NCI-H1694 (cell line): ENCODE results near the gene CLCNKB.
"Not testable (repeated sequence)": the region's sequence is repeated elsewhere in the genome, so short reads cannot be mapped to it uniquely, and the experiment has no call there.

Experiments
- DNase-seq: peaks from one replicate; lab custom pipeline; 2025; lab: John Stamatoyannopoulos, UW

CLCNKB gene

DNA sequence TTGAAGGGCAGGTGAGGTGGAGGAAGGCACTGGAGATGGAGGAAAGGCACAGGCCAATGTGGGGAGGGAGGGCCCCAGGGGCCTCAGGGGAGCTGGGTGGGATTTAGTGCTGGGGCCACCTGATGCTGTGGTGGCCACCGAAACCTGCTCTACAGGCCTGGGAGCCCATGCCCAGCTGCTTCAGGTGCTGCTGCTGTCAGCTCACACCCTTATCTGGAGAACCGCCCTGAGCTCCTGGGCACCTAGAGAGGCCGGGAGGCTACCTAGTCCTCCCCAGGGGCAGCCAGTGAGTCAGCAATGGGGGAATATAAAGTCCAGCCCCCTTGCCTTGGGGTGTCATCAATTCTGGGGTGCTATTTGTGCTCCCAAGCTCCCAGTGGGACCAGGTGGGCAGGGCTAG, 17.7 kb downstream of the CLCNKB start:
- DNase-seq: no peak

DNA sequence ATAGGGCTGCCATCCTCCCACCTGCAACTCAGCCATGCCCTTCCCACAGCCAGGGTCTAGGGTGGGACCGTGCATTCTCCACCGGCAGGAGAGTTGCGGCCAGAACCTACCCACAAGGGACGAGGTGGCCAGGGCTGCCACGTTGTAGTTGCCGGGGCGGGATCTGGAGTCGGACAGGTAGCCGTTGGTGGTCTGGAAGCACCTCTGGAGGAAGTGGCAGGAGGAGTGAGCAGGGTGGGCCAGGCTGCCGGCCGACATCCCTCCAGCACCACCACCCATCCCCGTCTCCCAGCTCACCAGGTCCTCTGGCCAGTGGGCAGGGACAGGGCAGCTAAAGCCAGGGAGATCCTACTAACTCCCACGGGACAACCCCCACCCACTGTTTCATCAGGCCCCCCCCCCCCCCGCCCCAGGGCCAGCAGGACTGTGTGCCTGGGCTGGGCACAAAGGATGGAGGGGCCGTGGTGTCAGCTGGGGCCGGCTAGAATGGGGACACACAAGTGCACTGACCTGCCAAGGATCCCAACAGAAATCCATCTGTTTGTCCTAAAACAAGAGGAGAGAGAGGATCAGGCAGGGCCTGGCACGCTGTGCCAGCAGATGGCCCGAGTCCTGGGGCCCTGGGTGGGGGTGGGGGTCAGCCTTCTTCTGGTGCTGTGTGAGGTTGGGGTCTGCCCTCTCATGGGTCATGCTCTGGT, 18.6 kb downstream of the CLCNKB start:
- DNase-seq: not testable (repeated sequence)

DNA sequence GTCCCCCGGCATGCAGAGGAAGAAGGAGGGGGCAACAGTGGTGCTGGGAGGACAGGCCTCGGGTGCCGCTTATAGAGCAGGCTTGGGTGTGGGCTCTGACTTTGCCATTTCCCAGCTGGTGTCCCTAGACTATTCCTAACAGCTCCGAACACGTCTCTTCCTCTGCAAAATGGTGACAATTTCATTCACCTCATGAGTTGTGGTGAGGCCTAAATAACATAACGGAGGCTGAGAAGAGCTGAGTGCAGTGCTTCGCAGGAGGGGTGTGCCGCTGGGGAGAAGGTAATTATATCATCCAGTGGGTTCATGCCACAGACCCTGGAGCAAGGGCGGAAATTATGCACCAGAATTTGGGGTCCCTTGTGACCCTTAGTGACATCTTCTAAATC, 19.1 kb downstream of the CLCNKB start:
- DNase-seq: not testable (repeated sequence)

DNA sequence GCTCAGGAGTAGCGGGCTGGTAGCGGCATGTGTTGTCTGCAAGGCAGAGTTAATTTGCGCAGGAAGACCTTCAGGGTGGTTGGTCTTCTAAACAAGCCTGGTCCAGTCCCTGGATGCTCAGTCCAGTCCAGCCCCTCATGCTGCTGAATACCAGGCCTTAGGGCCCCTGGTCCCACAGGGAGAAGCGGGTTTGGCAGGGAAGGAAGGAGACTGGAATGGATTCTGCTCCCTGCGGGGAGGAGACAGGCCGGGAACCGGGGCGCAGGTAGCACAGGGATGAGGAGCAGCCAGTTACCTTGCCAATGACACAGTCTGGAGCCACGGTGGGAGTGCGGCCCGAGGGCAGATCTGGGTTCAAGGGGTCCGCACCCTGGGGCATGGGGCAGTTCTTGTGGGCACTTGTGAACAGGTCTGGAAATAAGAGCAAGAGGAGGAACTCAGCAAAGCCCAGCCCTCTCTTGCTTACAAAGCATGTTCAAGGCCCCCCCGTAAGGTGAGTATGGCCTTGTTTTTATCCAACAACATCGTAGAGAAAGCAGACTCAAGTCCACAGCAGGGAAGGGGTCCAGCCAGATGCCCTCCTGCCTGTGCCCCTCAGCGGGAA, 19.7 kb downstream of the CLCNKB start:
- DNase-seq: no peak

DNA sequence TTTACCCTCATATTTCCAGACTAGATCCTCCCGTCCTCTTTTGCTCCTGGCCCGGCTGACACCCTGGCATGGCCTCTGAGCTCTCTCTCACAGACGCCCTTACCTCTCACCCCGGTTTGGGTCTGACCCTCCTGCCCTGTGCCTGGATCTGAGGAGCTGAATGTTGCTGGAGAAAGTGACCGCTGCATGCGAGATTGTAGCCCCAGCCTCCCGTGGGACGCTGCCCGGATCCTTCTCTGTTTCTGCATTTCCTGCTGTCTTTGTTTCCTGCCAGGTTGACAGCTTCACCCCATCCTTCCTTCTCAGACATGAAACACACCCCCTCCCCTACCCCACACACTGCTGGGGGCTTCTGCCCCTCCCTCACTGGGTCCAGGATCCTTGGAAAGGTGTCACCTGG, 20.3 kb downstream of the CLCNKB start:
- DNase-seq: no peak

DNA sequence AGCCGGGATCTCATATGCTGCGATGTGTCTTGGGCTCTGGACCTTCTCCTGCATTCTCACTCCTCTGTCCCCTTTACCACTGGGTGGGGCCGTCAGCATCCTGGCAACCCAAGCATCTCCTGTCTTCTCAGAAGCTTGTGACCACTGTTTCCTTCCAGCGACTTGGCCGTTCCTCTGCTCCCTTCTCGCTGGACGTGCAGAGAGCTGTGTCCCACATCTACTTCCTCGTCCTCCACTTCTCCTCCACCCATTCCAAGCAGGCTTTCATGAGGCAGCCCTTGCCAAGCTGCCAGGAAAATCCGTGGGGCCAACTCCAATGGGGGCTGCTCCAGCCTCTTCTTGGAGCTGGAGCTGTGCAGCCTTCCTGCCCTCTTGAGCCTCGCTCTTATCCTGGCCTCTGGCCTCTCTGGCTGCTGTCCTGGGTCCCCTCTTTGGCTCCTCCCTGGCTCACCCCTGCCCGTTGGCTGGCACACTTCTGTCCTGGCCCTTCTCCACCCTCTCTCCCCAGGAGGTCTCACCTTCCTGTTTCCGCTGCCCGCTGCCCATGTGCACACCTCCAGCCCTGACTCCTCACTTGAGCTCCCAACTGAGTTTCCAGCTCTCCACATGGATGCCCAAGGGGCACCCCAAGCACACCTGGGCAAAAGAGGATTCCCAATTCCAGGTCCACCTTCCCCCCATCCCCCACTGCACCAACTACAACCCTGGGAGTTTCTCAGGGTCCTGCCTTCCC, 21.1 kb downstream of the CLCNKB start:
- DNase-seq: no peak

DNA sequence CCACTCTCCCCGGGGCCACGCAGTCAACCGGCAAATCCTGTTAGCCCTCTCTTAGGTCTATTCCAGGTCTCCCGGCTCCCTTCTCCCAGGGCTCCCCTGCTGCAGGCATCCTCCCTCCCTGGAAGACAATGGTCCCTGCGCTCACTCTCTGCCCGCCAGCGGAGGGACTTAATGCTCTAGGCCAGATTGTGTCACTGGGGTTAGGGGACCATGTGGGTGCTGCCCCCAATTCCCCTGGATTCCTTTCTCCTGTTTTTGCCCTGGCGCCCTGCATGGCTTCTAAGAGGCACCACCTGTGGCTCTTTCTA, 21.6 kb downstream of the CLCNKB start:
- DNase-seq: no peak

DNA sequence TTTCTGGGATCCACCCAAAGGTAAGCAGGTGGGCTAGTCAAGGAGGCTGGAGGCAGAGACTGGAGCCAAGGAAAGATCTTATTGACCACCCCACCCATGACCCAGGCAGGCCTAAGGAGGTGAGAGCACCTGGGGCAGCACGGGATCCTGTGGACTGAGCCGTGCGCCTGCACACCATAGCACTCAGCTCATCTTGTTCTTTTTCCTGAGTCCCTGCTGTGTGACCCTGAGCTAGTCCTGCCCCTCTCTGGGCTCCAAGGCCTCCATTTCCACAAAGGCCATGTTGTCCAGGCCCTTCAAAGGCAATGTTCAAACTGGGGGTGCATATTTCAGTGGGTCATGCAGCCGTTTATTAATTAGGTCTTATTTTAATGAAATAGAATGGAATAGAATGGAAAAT, 22.7 kb downstream of the CLCNKB start:
- DNase-seq: no peak

DNA sequence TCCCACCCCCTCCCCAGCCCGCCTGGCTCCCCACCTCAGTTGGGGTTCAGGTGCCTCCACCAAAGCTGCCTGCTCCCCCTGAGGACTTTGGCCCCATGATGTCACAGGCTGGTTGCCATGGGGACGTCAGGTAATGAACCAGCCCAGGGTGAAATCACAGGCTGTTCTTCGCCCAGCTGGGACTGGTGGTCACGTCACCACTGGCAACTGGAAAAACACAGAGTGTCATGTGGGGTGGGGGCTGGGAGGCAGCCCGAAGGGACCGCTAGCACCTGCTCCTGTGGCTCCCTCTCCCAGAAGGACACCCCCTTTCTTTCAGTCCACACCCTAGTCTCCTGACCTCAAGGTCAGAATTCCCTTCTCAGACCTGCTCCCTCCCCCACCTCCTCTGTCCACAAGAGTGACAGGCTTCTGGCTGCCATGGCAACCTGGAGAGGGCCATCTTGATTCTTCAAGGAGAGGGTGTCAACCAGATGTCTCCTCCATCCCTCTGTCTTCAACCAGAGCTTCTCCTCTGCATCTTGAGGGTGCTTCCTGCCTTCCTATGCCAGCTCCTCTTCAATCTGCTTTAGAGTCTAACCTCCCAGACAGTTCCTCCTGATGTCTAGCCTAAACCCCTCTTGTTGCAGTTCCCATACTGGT, 23.7 kb downstream of the CLCNKB start:
- DNase-seq: no peak

DNA sequence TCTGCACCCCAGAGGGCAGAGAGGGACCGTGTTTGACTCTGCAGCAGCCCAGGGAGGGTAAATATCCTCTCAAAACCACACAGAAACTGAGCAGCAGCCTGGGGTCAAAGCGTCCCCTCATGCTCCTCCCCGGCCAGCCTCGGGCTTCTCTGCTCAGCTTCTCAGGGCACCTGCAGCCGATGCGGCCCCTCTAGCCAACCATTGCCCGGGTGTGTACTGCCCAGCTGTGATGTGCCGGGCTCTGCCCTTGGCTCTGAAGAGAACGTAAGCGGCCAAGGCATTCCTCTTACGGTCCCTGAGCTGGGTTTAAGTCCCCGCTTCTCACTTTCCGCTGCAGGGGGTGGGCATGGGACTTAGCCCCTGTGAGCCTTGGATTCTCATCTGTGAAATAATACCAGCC, 24.4 kb downstream of the CLCNKB start:
- no peak for DNase-seq

DNA sequence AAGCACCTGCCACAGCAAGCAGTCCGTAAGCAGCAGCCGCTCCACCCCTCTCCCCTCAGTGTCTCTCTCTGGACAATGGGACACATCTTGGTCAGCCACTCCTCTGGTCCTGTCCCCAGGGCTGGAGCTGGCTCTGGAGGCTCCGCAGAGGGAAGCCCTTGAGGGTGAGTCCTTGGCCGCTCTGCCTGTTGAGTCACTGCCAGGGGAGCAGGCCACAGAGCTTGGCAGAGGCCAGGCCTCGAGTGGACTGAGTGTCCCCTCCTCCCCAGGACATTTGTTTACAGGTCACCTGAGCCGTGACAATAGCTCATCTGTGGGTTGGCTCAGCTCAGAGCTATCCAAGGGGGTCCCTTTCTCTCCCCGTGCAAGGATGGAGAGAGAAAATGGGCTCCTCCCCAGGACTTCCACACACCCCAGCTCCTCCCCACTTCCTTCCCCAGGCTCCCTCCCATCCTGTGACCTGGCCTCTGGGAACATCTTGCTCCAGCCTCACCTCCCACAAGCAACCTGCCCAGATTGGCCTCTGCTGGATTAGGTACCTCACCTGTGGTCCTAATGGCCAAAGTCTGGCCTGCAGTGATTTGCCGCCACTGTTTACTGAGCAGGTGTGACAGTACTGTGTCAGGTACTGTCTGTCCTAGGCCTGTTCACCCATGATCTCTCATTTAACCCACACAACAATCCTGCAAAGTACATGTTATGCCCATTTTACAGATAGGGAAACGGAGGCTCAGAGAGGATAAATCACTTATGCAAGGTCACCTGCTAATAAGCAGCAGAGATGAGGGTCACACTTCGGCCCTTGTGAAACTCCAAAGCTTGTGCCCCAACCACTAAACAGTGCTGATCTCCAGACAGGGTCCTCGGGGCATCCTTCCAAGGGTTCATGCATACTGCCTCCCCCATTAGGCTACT, 25.0 kb downstream of the CLCNKB start:
- DNase-seq: no peak

DNA sequence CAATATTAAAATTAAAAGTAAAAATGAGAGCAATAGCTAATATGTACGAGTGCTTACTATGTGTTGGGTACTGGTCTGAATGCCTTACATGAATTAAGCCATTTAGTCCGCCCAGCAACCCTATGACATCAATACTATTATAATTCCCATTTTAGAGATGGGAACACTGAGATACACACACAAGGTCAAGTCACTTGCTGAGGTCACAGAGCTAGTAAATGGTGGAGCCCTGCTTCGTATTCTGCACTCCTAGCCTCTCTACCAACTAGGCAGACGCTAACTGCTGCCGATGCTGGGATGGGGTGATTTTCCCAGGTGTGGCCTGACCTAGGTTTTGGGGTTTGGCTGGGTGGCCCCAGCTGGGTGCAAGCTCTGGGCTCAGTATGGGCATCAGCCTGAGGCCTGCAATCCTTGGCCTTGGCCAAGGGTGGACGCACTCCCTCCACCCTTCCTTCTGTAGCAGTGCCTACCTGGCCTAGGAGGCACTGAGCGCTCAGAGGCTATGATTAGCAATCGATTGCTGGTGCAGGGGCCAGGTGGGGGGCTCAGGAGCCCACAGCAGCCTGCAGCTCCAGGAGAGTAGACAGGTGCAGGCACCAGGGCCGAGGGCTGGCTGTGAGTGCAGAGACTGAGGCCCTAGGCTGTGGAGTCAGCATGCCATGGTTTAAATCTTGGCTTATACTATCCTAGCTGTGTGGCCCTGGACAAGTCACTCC, 27.2 kb downstream of the CLCNKB start:
- DNase-seq: no peak

DNA sequence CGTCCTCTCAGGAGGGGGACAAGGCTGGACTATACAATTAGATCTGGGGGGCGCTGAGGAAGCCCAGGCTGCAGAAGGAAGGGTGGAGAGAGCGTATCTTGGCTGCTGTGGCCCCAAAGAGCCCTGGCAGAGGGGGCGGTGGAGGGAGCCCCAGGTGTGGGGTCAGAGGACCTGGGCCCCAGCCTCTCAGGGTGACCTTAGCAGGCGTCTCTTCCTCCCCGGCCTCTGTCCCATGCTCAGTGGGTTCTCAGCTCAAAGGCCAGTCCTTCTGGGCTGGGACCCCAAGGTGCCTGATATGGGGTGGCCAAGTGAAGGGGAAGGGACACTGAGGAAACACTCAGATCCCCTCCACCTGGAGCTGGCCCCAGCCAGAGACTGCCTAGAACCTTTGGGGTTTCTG, 28.0 kb downstream of the CLCNKB start:
- no peak for DNase-seq

DNA sequence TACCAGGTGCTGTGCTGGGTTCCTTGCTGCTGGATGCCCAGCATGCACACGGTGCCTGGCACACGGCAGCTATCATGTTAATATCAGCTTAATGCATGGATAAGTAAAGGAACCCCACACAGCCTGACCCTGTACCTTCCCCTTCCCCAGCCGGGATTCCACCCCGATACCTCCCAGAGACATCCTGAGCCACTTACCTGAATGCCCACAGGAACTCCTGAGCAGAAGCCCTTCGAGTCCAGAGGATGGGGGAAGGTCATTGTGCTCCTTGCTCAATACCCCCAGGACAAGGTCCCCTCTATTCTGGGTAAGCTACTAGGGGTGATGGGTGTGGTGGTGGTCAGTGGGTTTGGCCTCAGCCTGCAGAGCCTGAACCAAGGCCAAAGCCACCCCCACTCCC, 28.5 kb downstream of the CLCNKB start:
- no peak for DNase-seq

DNA sequence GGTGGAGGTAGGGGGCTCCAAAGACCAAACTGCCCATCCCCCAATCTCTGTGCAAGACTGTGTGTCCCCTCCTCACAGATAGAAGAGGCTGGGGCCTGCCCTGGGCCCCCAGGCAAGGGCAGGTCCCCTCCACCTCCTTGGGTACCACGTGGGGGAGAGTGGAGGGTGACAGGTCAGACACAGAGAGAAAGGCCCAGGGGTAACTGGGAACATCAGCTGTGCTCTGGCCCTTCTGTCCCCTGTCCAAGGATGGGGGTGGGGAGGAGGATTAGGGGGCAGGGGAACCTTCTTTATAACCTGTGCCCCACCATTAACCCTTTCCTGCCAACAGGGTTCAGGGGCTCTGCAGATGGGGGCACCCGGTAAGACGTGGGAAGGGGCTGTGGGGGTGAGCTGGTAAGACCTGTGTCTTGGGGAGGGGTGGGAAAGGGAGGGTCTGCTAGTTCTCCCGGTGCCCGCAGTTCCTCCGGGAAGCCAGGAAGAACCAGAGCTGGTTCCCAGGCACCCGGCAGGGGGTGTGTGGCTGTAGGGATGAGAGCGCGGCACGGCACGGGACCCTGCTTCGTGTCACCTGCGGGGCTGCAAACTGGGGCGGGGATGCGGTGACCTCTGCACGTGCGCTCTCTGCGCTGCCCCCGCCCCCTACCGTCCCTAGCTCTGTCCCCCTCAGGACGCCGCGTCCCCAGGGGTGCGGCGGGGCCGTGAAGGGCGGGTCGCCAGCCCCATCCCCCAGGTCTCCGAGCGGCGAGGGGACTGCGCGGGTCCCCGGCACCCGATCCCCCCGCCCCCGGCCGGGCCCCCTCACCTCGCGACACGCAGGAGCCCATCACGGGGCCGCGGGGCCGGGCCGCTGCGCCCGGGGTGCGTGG, 29.3 kb downstream of the CLCNKB start:
- DNase-seq: no peak

DNA sequence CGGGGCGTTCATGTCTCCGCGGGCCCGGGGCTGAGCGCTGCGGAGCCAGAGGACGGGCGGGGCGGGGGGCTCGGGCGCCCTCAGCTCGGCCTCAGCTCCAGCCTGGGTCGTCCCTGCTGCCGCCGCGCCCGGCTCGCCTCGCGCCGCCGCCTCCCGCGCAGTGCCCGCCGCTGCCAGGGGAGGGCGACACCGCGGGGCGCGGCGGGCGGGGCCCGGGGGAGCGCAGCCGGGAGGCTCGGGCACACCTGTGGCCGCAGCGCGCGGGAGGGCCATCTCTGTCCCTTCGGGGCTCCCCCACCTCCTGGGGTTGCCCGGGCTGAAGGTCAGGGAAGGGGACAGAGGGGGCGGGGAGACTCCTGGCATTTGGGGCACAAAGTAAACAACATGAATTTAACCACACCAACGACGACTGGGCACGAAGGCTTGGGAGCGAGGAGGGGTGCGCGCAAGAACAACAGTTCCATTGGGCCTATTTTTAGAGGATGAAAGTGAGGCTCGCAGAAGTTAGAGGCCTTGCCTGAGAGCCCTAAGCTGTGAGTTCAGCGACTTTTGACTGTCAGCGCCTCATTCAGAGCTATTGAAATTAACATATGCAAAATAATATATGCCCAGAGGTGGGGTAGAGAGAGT, 30.0 kb downstream of the CLCNKB start, which contains the start of gene FAM131C:
FAM131C (minus strand) TSS at position 162 of the 630 bp plus-strand sequence. CDS start 209 bp downstream, outside the sequence.
- DNase-seq: no peak

DNA sequence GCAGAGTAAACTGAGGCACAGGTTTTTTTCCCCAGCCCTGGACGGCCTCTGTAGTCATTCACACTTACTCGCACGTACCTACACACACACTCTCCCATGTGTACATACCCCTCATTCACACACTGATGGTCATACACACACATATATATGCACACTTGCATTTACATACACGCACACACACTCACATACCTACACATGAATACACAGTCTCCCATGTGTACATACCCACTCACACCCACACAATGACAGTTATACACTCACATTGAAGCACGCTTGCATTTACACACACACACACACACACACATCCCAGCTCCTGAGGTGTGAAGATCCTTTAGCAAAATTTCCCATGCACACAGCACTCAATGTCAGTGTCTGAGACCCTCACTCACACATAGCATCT, 30.6 kb downstream of the CLCNKB start:
- no peak for DNase-seq

DNA sequence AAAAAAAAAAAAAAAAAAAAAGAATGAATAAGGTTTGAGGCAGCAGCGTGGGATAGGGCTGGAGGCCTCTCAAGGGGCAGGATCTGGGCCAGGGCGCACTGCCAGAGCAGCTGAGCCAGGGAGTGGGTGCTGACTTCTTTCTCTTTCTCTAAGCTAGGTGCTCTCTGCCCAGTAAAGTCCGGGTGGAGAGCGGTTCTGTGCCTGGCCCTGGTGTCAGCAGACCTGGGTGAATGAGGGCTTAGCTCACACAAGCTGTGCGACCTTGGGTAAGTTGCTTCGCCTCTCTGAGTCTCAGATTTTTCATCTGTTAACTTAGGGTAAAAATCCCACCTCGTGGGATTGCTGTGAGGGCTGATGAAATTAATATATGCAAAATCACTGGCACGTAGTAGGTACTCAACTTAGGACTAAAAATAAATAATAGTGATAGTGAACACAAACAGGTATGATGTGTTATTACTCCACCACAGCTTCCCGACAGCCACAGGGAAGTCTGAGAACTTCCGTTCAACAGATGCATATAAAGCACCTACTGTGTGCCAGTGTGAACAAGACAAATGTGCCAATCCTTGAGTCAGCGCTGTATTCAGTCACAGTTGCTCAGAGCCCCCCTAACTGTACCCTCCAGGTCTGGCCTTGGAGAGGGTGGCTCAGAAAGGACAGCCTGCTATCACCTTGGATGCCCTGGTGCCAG, 31.9 kb downstream of the CLCNKB start:
- DNase-seq: no peak
